Breast epithelium (tissue), 4 donors: ENCODE data around the gene SCAMP5. TPM values are rescaled to one million over a fixed set of nuclear protein-coding genes. Genes with fewer than 3 reads are reported as not detected.

ENCODE experiments used
- DNase-seq, 2 donors: peaks; one replicate each; pipeline ENCODE4 v3.0.0-alpha.2; 2019; ENCODE audit warnings: low spot score in 2 of 2
- H3K27ac ChIP-seq, 2 donors: fragments of 200-600 bp; sonication (generic) in 1 of 2; one replicate each; pipeline ENCODE4 v1.5.1; 2016 to 2019; ENCODE audit warnings: mild to moderate bottlenecking in 1 of 2
- H3K27me3 ChIP-seq, 2 donors: fragments of 200-600 bp; sonication (generic) in 1 of 2; one replicate each; pipeline versions ENCODE4 v1.5.1 to v1.6.0; 2017 to 2019; ENCODE audit warnings: control low read depth in 1 of 2, mild to moderate bottlenecking in 1 of 2
- H3K36me3 ChIP-seq: fragments of 200-600 bp; one replicate; pipeline ENCODE4 v1.5.1; 2019
- H3K4me1 ChIP-seq, 2 donors: fragments of 200-600 bp; sonication (generic); one replicate each; pipeline ENCODE4 v1.5.1; 2016 to 2019; ENCODE audit warnings: control low read depth in 1 of 2
- H3K4me3 ChIP-seq, 3 donors: fragments of 200-600 bp; sonication (generic); 1 replicate in 2 of 3; 2 replicates in 1 of 3; pipeline ENCODE4 v1.5.1; 2016 to 2019; ENCODE audit warnings: mild to moderate bottlenecking in 3 of 3, moderate library complexity in 2 of 3
- H3K9me3 ChIP-seq, 2 donors: fragments of 200-600 bp; sonication (generic) in 1 of 2; one replicate each; pipeline ENCODE4 v1.5.1; 2016 to 2019; ENCODE audit warnings: control low read depth in 1 of 2
- CTCF ChIP-seq, 3 donors: fragments of 450-650 bp; IDR thresholded peaks; one replicate each; pipeline ENCODE4 v1.5.1; 2016 to 2017; ENCODE audit warnings: antibody characterized with exemption in 3 of 3, mild to moderate bottlenecking in 3 of 3, moderate library complexity in 3 of 3
- POLR2A ChIP-seq: fragments of 450-650 bp; IDR thresholded peaks from one replicate; pipeline ENCODE4 v1.6.1; 2016; ENCODE audit warnings: antibody characterized with exemption, mild to moderate bottlenecking, moderate library complexity
- POLR2AphosphoS5 ChIP-seq, 3 donors: sonication (generic); formaldehyde crosslinking; IDR thresholded peaks; one replicate each; pipeline ENCODE4 v1.6.1; 2017; ENCODE audit warnings: antibody characterized with exemption in 3 of 3
- intact Hi-C: fragments of 100-400 bp; cut with DNase I; formaldehyde crosslinking; loops from one replicate; pipeline ENCODE4 v1.15.1; 2023; ENCODE audit warnings: low total_unique reads
- total RNA-seq, 3 donors: library from RNA; depleted of rRNA; stranded (reverse); fragments of >200 nt; gene quantifications; one replicate each; pipeline ENCODE4 v1.1.0, GENCODE V29; 2016

Gene SCAMP5
- total RNA-seq, 3 donors from 2014 or later = 2.2 to 7.5 (median 4.5) TPM

GRCh38 chr15:74958320-74958907 lies 36.9 kb upstream of the SCAMP5 start:
- Histone ChIP-seq H3K36me3 (no peaks in the 10 kb centered on the region), H3K4me3 (peak overlapping the region; percentile 61 to 86 (median 70)), H3K27ac (peak overlapping the region; percentile 65 to 72), H3K9me3 (no peaks in the 10 kb centered on the region), H3K4me1 (peaks cover 4 to 10% of the 10 kb centered on the region in 2 donors), H3K27me3 (no peaks in the 10 kb centered on the region)
- peak; percentile 44 to 64 (median 45) for TF ChIP-seq CTCF (IDR thresholded peaks at IDR 0.05)
- TF ChIP-seq POLR2AphosphoS5 (IDR thresholded peaks at IDR 0.05) = no peak
- DNase-seq = peak; percentile 50 to 64
- intact Hi-C loops = loop anchor here (10.0 kb wide), 1 partner anchor 184 kb away; no protein-coding TSS in a partner anchor

GRCh38 chr15:74958908-74959585 lies 36.3 kb upstream of the SCAMP5 start:
- Histone ChIP-seq H3K27ac (peak overlapping the region; percentile 65 to 72), H3K27me3 (no peaks in the 10 kb centered on the region)
- intact Hi-C loops = loop anchor here (10.0 kb wide), 1 partner anchor 184 kb away; no protein-coding TSS in a partner anchor

GRCh38 chr15:74959586-74959939 lies 35.8 kb upstream of the SCAMP5 start:
- TF ChIP-seq POLR2A = no peak
- no peak for TF ChIP-seq CTCF (IDR thresholded peaks at IDR 0.05)
- TF ChIP-seq POLR2AphosphoS5 (IDR thresholded peaks at IDR 0.05) = no peak
- H3K27me3 ChIP-seq = no peaks in the 10 kb centered on the region
- no peaks in the 10 kb centered on the region for H3K9me3 ChIP-seq
- intact Hi-C loops = loop anchor here (10.0 kb wide), 1 partner anchor 185 kb away; no protein-coding TSS in a partner anchor
- H3K36me3 ChIP-seq = no peaks in the 10 kb centered on the region
- H3K4me3 ChIP-seq = peak overlapping the region; percentile 61 to 86 (median 70)
- DNase-seq = no peak
- peaks cover 4 to 5% of the 10 kb centered on the region in 2 donors for H3K4me1 ChIP-seq
- peak overlapping the region in 1 of 2 donors; percentile 72 for H3K27ac ChIP-seq

More at GRCh38 chr15:74958908-74959585, 36.3 kb upstream of the SCAMP5 start:
- no peaks in the 10 kb centered on the region for H3K36me3 ChIP-seq
- peaks cover 4 to 10% of the 10 kb centered on the region in 2 donors for H3K4me1 ChIP-seq
- TF ChIP-seq CTCF (IDR thresholded peaks at IDR 0.05) = peak in 1 of 3 donors; percentile 1
- no peak for TF ChIP-seq POLR2A
- DNase-seq = no peak
- no peaks in the 10 kb centered on the region for H3K9me3 ChIP-seq
- peak overlapping the region; percentile 61 to 86 (median 70) for H3K4me3 ChIP-seq

GRCh38 chr15:74960286-74960685 lies 35.1 kb upstream of the SCAMP5 start:
- no peak overlapping the region for H3K4me3 ChIP-seq
- peaks cover 0 to 4% of the 10 kb centered on the region in 2 donors for H3K4me1 ChIP-seq
- H3K27ac ChIP-seq = no peak overlapping the region
- no peak for DNase-seq
- no peaks in the 10 kb centered on the region for H3K27me3 ChIP-seq
- H3K9me3 ChIP-seq = no peaks in the 10 kb centered on the region
- intact Hi-C loops = no loop called here
- H3K36me3 ChIP-seq = no peaks in the 10 kb centered on the region
- no peak for TF ChIP-seq CTCF (IDR thresholded peaks at IDR 0.05)
- TF ChIP-seq POLR2A = no peak
- no peak for TF ChIP-seq POLR2AphosphoS5 (IDR thresholded peaks at IDR 0.05)

- H3K27me3 ChIP-seq = no peaks in the 10 kb centered on the region
- H3K27ac ChIP-seq = no peak overlapping the region
- H3K36me3 ChIP-seq = no peaks in the 10 kb centered on the region
- H3K4me1 ChIP-seq = peaks cover 0 to 4% of the 10 kb centered on the region in 2 donors
- DNase-seq = no peak
- intact Hi-C loops = no loop called here
- TF ChIP-seq POLR2AphosphoS5 (IDR thresholded peaks at IDR 0.05) (no peak), POLR2A (no peak), CTCF (IDR thresholded peaks at IDR 0.05) (no peak)
- H3K9me3 ChIP-seq = no peaks in the 10 kb centered on the region
- H3K4me3 ChIP-seq = no peak overlapping the region
Observed at GRCh38 chr15:74960995-74961588, 34.3 kb upstream of the SCAMP5 start.
